HT1080 (cell line): ENCODE data around the gene PSME3. TPM values are rescaled to one million over a fixed set of nuclear protein-coding genes. Genes with fewer than 3 reads are reported as not detected.
"Not testable (repeated sequence)": the region's sequence is repeated elsewhere in the genome, so short reads cannot be mapped to it uniquely, and the experiment has no call there.

Source experiments
- DNase-seq: peaks from one replicate; pipeline ENCODE4 v3.0.0-alpha.2; 2015; ENCODE audit warnings: low read depth
- small RNA-seq: library from RNA; depleted of rRNA; stranded (forward); fragments of <200 nt; gene quantifications from one replicate; pipeline ENCODE3, GENCODE V24; 2014
- total RNA-seq: library from RNA; depleted of rRNA; stranded (reverse); fragments of >200 nt; shearing (Covaris generic); gene quantifications from 2 replicates; pipeline ENCODE4 v1.2.3, GENCODE V29; 2014; rRNA removed

The PSME3 gene
- total RNA-seq, 1 experiment from 2014 or later: 205 TPM

DNA sequence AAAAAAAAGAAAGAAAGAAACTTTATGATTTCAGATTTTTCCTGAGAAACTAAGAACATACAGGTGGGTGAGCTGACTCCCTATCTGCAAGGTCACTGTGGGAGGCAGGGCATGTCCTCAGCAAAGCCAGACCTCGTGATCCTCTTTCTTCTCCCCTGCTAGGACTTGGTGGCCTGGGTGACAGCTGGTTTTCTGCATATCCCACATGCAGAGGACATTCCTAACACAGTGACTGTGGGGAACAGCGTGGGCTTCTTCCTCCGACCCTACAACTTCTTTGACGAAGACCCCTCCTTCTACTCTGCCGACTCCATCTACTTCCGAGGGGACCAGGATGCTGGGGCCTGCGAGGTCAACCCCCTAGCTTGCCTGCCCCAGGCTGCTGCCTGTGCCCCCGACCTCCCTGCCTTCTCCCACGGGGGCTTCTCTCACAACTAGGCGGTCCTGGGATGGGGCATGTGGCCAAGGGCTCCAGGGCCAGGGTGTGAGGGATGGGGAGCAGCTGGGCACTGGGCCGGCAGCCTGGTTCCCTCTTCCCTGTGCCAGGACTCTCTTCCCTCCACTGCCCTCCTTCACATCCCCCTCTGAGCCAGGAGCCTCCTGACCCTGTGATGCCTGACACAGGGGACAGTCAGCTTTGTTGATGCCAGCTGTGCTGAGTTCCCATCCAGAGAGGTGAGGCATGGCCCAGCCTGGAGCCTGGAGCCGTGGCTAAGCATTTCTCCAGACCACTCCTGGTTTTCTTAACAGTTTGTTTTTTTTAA, 40.9 kb downstream of the PSME3 start:
- not testable (repeated sequence) for DNase-seq

DNA sequence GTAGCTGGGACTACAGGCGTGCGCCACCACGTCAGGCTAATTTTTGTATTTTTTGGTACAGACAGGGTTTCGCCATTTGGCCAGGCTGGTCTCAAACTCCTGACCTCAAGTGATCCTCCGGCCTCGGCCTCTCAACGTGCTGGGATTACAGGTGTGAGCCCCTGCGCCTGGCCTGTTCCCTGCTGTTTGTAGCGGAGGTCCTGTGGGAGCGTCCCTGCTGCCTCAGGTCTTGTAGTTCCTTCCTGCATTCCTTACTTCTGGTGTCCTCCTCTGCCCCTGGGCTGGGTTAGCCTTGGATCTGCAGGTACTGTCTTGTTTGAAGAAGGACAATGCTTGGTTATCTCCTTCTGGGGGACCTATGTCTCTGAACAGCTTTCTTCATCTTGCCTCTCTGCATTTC, 43.8 kb downstream of the PSME3 start:
- DNase-seq: no peak

DNA sequence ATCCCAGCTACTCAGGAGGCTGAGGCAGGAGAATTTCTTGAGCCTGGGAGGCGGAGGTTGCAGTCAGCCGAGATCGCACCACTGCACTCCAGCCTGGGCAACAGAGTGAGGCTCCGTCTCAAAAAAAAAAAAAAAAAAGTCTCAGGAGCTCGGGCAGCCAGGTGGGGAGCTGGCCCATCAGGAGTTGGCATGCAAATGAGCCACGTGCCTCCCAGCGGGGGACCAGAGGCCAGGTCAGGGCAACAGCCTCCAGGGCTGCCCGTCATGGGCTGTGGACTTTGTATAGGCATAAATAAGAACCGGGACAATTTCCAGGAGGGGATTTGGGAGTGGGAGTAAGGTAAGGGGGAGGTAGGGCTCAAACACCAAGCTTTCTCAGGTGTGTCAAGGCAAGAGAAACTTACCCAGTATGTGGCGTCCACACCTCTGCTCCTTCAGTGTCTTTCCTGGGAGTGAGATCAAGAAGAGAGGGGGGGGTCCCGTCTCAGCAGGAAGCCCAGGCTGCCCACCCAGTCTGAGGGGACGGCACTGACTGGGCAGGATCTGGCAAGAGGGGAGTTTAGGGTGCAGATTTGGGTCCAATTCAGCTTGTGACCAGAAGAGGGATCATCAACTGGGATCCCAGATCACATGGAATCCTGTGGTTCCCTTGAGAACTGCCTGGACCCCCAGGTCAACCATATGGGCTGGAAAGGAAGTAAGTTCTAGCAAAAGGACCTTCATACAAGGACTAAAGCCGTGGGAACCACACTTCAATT, 45.1 kb downstream of the PSME3 start:
- DNase-seq: no peak

DNA sequence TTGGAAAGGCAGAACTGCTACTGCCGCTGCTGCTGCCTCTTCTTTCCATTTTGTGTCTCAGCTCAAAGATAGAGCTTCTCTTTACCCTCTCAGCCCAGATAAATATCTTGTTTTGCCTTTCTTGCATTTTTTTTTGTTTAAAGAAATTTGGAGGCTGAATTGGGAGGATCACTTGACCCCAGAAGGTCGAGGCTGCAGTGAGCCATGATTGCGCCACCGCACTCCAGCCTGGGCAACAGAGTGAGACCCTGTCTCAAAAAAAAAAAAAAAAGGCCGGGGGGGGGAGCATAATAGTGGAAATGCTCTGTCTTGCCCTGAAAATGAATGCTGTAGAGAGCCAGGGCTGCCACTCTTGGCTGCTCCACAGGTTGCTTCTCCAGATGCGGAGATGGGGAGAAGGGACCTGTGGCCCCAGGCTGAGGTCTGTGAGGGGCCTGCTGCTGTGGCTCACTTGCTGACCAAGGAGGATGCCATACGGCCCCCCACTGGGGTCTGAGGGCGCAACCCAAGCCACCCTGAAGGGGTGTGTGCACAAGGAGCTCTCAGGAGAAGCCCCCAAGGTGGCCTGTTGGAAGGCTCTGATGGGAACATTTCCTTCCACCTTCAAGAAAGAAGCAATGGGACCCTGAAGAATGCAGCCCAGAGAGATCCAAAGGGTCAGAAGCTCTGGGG, 45.9 kb downstream of the PSME3 start:
- no peak for DNase-seq

GRCh38 chr17:42879596-42879985, 46.4 kb downstream of the PSME3 start:
- no peak for DNase-seq

- DNase-seq: no peak
These were observed 47.6 kb downstream of the PSME3 start for GRCh38 chr17:42880776-42881310.

- not testable (repeated sequence) for DNase-seq
These were observed 48.5 kb downstream of the PSME3 start for GRCh38 chr17:42881706-42882105.

- no peak for DNase-seq
These were observed 49.0 kb downstream of the PSME3 start for GRCh38 chr17:42882166-42882565.

DNA sequence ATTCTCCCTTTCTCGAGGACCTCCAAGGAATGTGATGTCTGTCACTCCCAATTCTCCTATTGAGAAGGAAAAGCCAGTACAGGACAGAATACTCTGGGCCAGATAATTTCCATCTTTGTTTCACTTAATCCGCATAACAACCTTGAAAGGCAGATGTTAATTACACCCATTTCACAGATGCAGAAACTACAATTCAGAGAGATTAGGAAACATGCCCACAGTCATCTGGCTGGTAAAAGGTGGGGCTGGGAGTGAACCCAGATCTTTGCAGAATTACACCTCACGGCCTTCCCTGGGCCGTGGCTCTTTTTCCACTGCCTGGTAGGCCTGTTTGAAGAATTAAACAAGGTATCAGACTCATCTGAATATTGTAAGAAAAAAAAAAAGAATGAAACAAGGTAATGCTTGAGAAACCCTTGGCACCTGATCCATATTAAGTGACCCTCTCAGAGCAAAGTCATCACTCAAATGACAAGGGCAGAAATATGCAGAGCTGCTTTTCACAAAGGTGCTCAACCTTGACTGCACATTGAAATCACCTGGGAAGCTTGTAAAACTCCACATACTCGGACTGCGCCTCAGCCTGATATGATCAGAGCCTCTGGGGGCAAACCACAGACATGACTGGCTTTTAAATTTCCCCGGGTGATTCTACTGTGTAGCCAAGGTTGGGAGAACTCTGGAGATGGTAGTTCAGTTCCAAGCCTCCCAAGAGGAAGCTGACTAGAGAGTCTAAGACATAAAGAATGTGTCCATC, 50.8 kb downstream of the PSME3 start:
- no peak for DNase-seq

DNA sequence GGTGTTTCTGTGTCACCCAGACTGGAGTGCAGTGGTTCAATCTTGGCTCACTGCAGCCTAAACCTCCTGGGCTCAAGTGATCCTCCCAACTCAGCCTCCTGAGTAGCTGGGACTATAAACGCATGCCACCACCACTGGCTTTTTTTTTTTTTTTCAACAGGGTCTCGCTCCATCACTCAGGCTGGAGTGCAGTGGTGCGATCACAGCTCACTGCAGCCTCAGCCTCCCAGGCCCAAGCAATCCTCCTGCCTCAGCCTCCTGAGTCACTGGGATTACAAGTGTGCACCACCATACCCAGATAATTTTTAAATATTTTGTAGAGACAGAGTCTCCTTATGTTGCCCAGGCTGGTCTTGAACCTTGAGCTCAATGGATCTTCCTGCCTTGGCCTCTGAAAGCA, 52.6 kb downstream of the PSME3 start:
- not testable (repeated sequence) for DNase-seq

DNA sequence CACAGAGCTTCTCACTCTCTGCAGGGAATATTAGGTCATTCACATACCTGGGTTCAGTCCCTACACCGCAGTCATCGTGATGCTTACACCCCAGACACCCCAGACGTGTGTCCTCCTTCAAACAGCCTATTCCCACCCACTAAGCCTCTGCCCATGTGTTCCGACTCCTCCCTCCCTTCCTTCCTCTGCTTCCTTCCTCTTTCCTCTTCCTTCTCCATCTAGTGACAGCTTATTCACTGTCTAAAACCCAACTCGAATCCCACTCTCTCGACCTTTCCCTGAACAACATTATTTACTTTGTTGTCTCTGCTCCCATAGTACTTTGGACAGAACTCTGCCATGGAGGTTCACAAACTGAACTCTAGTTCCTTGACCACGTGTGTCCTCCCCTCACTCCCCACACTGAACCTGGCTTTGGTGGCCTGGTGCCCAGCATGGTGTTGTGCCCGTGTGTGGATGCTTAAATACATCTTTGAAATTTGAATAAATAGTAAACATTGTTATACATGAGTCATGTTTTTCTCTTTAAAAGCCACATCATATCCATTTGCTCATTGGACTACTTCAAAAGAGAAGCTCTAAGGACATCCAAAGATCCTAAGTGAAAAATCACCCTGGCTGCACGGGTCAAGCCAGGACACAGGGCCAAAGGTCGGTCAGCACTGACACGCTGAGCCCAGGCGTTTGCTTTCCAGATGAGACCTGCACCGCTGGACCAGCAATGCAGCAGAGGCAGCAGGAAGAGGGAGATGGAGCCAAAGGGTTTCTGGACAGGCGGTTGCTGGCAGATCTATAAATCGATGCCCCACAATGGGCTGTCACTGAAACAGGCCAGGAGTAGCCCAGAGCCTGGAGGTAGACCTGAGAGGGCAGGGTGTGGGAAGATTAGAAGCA, 53.3 kb downstream of the PSME3 start:
- no peak for DNase-seq

DNA sequence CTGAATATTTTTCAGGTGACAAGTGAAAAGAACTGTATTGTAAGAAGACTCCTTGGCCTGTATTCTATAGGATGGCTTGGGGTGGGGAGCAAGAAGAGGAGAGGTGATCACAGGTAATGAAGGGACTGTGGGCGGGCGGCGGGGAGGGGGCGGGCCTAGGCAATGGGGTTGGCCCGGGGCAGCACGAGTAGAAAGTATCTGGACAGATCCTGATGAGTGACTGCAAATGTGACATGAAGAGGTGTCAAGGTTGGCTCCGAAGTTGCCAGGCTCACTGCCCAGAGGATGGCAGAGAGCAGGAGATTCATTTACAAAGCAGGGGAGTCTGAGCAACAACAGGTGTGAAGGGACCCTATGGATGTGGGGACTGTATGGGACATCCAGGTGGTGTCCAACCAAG, 56.6 kb downstream of the PSME3 start:
- no peak for DNase-seq

DNA sequence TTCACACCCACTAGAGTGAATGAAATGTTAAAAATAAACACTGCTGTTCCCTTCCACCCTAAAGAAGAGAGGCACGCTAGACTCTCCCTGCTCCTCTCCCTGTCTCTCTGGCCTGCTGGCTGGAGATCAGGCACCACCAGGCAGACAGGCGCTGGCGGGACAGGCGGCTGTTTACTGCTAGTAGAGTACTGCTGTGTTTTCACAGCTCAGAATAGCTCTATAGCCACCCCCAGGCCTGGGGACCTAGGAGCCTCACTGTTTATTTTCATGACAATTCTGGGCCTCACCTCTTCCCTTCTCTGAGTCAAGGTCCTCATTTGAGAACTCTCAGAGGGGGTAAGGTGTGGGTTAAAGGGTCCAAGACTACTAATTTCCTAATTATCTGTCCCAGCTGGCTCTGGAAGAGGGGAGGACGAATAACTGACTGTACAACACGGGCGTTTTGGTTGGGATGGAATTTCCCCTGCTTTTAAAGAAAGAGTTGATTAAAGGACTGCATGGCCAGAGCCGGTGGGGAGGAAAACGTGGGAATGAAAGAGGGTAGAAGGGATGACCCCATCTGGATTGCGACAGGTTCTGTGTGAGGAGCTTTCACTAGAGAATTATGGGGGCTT, 58.4 kb downstream of the PSME3 start:
- DNase-seq: no peak

- DNase-seq: no peak
These were observed 60.2 kb downstream of the PSME3 start for GRCh38 chr17:42893359-42893758.

Small RNA genes lying within 50 kb of the gene (small RNA-seq; reads per million reads assigned to genes)
- not detected for gene MIR6781
- gene RNU6-287P: not detected

Other genes starting within 250 kb of the PSME3 start
- gene RETREG3, start 224.0 kb upstream of the PSME3 start, total RNA-seq: 30.9 and 34.0 TPM in 2 replicates
- gene TUBG1, start 223.7 kb upstream of the PSME3 start, total RNA-seq: 114 and 165 TPM in 2 replicates
- 6.8 and 9.3 TPM in 2 replicates for gene TUBG2, start 174.1 kb upstream of the PSME3 start, total RNA-seq
- gene PLEKHH3, start 156.4 kb upstream of the PSME3 start, total RNA-seq: 14.7 and 15.7 TPM in 2 replicates
- 2.1 and 2.5 TPM in 2 replicates for gene CCR10, start 151.6 kb upstream of the PSME3 start, total RNA-seq
- gene CNTNAP1, start 150.9 kb upstream of the PSME3 start, total RNA-seq: 8.6 and 9.9 TPM in 2 replicates
- 6.1 and 6.3 TPM in 2 replicates for gene EZH1, start 88.4 kb upstream of the PSME3 start, total RNA-seq
- 0.40 and 1.4 TPM in 2 replicates for gene RAMP2, start 72.2 kb upstream of the PSME3 start, total RNA-seq
- gene VPS25, start 59.9 kb upstream of the PSME3 start, total RNA-seq: 110 and 122 TPM in 2 replicates
- gene WNK4, start 52.8 kb upstream of the PSME3 start, total RNA-seq: 5.7 and 8.9 TPM in 2 replicates
- 65.2 and 97.2 TPM in 2 replicates for gene COA3, start 34.7 kb upstream of the PSME3 start, total RNA-seq
- gene CNTD1, start 34.5 kb upstream of the PSME3 start, total RNA-seq: 0.13 and 0.27 TPM in 2 replicates
- 159 and 182 TPM in 2 replicates for gene BECN1, start 9.1 kb upstream of the PSME3 start, total RNA-seq
- gene AOC2, start 11.2 kb downstream of the PSME3 start, total RNA-seq: 0.95 and 1.4 TPM in 2 replicates
- 0.11 TPM in 1 of 2 replicates, not detected in the other for gene AOC3, start 17.8 kb downstream of the PSME3 start, total RNA-seq
- gene G6PC1, start 67.4 kb downstream of the PSME3 start, total RNA-seq: not detected in 2 replicates
- gene AARSD1, start 131.1 kb downstream of the PSME3 start, total RNA-seq: 25.2 and 29.2 TPM in 2 replicates
- 0.10 TPM in 1 of 2 replicates, not detected in the other for gene PTGES3L, start 146.7 kb downstream of the PSME3 start, total RNA-seq
- gene RUNDC1, start 147.2 kb downstream of the PSME3 start, total RNA-seq: 4.7 and 6.9 TPM in 2 replicates
- gene RPL27, start 165.0 kb downstream of the PSME3 start, total RNA-seq: 2,292 and 3,606 TPM in 2 replicates
- gene IFI35, start 173.4 kb downstream of the PSME3 start, total RNA-seq: 18.7 and 20.1 TPM in 2 replicates
- gene VAT1, start 189.0 kb downstream of the PSME3 start, total RNA-seq: 52.6 and 54.0 TPM in 2 replicates
- gene RND2, start 191.8 kb downstream of the PSME3 start, total RNA-seq: 0.11 and 0.23 TPM in 2 replicates